Breast epithelium (tissue), 4 donors: ENCODE data around the gene MAD1L1. TPM values are rescaled to one million over a fixed set of nuclear protein-coding genes. Genes with fewer than 3 reads are reported as not detected.

Experiments used
- DNase-seq, 2 donors: peaks; one replicate each; pipeline ENCODE4 v3.0.0-alpha.2; 2019; ENCODE audit warnings: low spot score in 2 of 2
- H3K27ac ChIP-seq, 2 donors: fragments of 200-600 bp; sonication (generic) in 1 of 2; one replicate each; pipeline ENCODE4 v1.5.1; 2016 to 2019; ENCODE audit warnings: mild to moderate bottlenecking in 1 of 2
- H3K27me3 ChIP-seq, 2 donors: fragments of 200-600 bp; sonication (generic) in 1 of 2; one replicate each; pipeline versions ENCODE4 v1.5.1 to v1.6.0; 2017 to 2019; ENCODE audit warnings: control low read depth in 1 of 2, mild to moderate bottlenecking in 1 of 2
- H3K36me3 ChIP-seq: fragments of 200-600 bp; one replicate; pipeline ENCODE4 v1.5.1; 2019
- H3K4me1 ChIP-seq, 2 donors: fragments of 200-600 bp; sonication (generic); one replicate each; pipeline ENCODE4 v1.5.1; 2016 to 2019; ENCODE audit warnings: control low read depth in 1 of 2
- H3K4me3 ChIP-seq, 3 donors: fragments of 200-600 bp; sonication (generic); 1 replicate in 2 of 3; 2 replicates in 1 of 3; pipeline ENCODE4 v1.5.1; 2016 to 2019; ENCODE audit warnings: mild to moderate bottlenecking in 3 of 3, moderate library complexity in 2 of 3
- H3K9me3 ChIP-seq, 2 donors: fragments of 200-600 bp; sonication (generic) in 1 of 2; one replicate each; pipeline ENCODE4 v1.5.1; 2016 to 2019; ENCODE audit warnings: control low read depth in 1 of 2
- POLR2A ChIP-seq: fragments of 450-650 bp; IDR thresholded peaks from one replicate; pipeline ENCODE4 v1.6.1; 2016; ENCODE audit warnings: antibody characterized with exemption, mild to moderate bottlenecking, moderate library complexity
- POLR2AphosphoS5 ChIP-seq, 3 donors: sonication (generic); formaldehyde crosslinking; IDR thresholded peaks; one replicate each; pipeline ENCODE4 v1.6.1; 2017; ENCODE audit warnings: antibody characterized with exemption in 3 of 3
- intact Hi-C: fragments of 100-400 bp; cut with DNase I; formaldehyde crosslinking; loops from one replicate; pipeline ENCODE4 v1.15.1; 2023; ENCODE audit warnings: low total_unique reads
- total RNA-seq, 3 donors: library from RNA; depleted of rRNA; stranded (reverse); fragments of >200 nt; gene quantifications; one replicate each; pipeline ENCODE4 v1.1.0, GENCODE V29; 2016
- TF ChIP-seq, protein P1 (sequence below), 3 donors: fragments of 450-650 bp; IDR thresholded peaks; one replicate each; pipeline ENCODE4 v1.5.1; 2016 to 2017; ENCODE audit warnings: antibody characterized with exemption in 3 of 3, mild to moderate bottlenecking in 3 of 3, moderate library complexity in 3 of 3

The MAD1L1 gene
- 10 to 100 TPM; 27.7 to 33.9 (median 28.8) TPM for total RNA-seq

DNA sequence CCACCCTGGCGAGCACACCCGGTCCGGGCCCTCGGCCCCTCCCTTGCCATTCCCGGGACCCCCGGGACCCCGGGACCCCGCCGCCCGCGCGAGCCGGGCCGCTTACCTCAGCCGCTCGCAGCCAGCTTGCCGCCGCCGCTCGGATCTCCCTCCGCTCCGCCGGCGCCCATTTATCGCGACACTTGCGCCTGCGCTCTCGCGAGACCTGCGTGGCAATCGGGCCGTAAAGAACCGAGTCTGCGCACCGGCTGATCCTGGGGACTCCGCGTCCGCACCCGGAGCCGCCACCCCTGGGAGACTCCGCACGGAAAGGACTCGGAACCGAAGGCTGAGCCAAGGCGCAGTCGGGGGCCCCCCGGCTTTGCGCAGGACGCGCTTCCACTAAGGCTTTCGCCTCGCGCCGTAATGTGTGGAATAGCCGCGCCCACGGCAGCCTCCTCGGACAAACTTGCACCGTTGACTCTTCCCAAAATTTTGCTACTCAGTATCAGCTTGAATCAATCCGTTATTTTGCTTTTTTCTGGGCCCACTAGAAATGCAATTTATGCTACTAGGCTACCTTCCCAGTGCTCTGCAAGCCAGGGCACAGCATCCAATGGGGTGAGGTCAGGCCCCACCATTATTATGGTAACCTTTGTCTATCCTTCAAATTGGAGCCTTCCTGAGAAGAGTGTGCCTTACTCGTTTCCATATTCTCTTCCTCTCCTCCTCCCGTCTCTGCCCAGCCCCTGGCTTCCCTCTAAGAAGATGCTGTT, at the start of gene MAD1L1:
MAD1L1 (minus strand) TSS at position 180 of the 755 bp plus-strand sequence. CDS start 2,812 bp downstream, outside the sequence.
- Histone ChIP-seq H3K27ac (peak within 1 kb of the TSS; percentile 62 to 75), H3K9me3 (no peaks in the 10 kb centered on the region), H3K4me3 (peak within 1 kb of the TSS; percentile 72 to 100 (median 99)), H3K27me3 (no peaks in the 10 kb centered on the region), H3K36me3 (no peaks in the 10 kb centered on the region), H3K4me1 (peaks cover 6 to 11% of the 10 kb centered on the region in 2 donors)
- peak; percentile 78 to 90 for DNase-seq
- intact Hi-C loops, result no loop called here
- TF ChIP-seq POLR2A (no peak), POLR2AphosphoS5 (IDR thresholded peaks at IDR 0.05) (peak in 1 of 3 donors; percentile 49)
- TF ChIP-seq, protein P1, sequence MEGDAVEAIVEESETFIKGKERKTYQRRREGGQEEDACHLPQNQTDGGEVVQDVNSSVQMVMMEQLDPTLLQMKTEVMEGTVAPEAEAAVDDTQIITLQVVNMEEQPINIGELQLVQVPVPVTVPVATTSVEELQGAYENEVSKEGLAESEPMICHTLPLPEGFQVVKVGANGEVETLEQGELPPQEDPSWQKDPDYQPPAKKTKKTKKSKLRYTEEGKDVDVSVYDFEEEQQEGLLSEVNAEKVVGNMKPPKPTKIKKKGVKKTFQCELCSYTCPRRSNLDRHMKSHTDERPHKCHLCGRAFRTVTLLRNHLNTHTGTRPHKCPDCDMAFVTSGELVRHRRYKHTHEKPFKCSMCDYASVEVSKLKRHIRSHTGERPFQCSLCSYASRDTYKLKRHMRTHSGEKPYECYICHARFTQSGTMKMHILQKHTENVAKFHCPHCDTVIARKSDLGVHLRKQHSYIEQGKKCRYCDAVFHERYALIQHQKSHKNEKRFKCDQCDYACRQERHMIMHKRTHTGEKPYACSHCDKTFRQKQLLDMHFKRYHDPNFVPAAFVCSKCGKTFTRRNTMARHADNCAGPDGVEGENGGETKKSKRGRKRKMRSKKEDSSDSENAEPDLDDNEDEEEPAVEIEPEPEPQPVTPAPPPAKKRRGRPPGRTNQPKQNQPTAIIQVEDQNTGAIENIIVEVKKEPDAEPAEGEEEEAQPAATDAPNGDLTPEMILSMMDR (IDR thresholded peaks at IDR 0.05), result no peak

DNA sequence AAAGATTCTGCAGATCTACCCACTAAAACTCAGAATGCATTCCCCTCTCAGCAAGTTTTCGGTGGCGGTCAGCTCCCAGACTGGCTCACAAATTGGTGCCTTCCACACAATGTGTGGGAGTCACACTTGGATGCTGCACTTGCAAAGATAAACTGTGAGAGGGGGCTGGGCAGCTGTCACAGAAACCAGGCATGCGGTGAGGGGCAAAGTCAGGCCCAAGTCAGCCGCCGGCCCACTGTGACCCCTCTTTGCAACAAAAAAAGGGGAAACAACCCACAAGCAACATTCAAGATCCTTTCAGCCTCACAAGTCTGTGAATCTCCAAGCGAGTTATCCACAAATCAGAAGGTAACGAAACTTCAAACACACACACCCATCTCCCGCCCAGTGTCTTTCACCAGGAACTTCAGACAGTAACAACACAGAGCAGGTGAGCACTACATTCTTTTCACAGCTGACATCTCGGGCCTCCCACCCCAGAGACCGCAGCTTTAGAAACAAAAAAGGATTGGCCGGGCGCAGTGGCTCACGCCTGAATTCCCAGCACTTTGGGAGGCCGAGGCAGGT, 49.5 kb upstream of the MAD1L1 start:
- intact Hi-C loops, result loop anchor here (5.0 kb wide), 1 partner anchor 1845 kb away; no protein-coding TSS in a partner anchor
- H3K27ac ChIP-seq, result peak overlapping the region in 1 of 2 donors; percentile 79
- no peaks in the 10 kb centered on the region for H3K36me3 ChIP-seq
- no peaks in the 10 kb centered on the region for H3K4me1 ChIP-seq
- no peak for DNase-seq
- H3K27me3 ChIP-seq, result no peaks in the 10 kb centered on the region
- H3K4me3 ChIP-seq, result no peak overlapping the region
- TF ChIP-seq POLR2A (no peak), POLR2AphosphoS5 (IDR thresholded peaks at IDR 0.05) (no peak)
- TF ChIP-seq, protein P1 (IDR thresholded peaks at IDR 0.05), result no peak
- no peaks in the 10 kb centered on the region for H3K9me3 ChIP-seq

DNA sequence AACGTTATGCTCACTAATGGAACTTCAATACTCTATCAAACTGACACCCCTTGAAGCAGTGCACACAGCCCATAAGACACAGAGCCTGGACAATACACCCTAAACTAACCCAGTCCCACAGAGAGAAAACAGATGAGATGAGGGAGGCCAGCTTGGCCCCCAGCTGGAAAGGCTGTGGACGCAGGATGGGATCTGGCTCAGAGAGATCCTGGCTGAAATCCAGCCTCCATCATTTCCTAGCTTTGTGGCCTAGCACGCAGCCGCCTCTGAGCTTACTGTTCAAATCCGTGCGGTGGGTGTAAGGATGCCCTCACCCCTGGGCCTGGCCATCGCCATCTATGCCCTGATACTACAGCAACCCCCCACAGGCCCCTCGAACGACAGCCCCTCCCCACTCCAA, 48.8 kb upstream of the MAD1L1 start:
- H3K36me3 ChIP-seq, result no peaks in the 10 kb centered on the region
- no peaks in the 10 kb centered on the region for H3K9me3 ChIP-seq
- H3K4me3 ChIP-seq, result no peak overlapping the region
- no peak for DNase-seq
- no peak for TF ChIP-seq POLR2AphosphoS5 (IDR thresholded peaks at IDR 0.05)
- TF ChIP-seq, protein P1 (IDR thresholded peaks at IDR 0.05), result no peak
- no peak for TF ChIP-seq POLR2A
- no peaks in the 10 kb centered on the region for H3K27me3 ChIP-seq
- intact Hi-C loops, result loop anchor here (5.0 kb wide), 1 partner anchor 1846 kb away; no protein-coding TSS in a partner anchor
- no peaks in the 10 kb centered on the region for H3K4me1 ChIP-seq
- H3K27ac ChIP-seq, result peak overlapping the region in 1 of 2 donors; percentile 79

DNA sequence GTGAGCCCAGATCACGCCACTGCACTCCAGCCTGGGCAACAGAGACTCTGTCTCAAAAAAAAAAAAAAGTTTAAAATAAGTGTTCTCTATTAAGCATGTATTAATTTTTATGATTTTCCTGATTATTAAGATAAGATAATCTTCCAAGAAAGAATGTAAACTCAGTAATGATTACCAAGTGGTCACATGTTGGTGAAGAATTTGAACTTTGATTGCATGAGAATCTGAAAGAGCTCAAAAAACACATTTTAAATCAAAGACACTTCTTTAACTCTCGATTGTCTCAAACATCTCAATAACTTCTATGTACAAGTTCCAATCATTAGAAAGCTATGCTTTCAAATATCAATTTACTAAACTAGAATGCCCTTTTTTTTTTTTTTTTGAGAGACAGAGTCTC, 47.7 kb upstream of the MAD1L1 start:
- intact Hi-C loops, result loop anchor here (5.0 kb wide), 1 partner anchor 1847 kb away; no protein-coding TSS in a partner anchor
- Histone ChIP-seq H3K27ac (no peak overlapping the region), H3K9me3 (no peaks in the 10 kb centered on the region), H3K36me3 (no peaks in the 10 kb centered on the region), H3K27me3 (no peaks in the 10 kb centered on the region), H3K4me1 (no peaks in the 10 kb centered on the region), H3K4me3 (no peak overlapping the region)
- DNase-seq, result no peak
- no peak for TF ChIP-seq POLR2AphosphoS5 (IDR thresholded peaks at IDR 0.05)

DNA sequence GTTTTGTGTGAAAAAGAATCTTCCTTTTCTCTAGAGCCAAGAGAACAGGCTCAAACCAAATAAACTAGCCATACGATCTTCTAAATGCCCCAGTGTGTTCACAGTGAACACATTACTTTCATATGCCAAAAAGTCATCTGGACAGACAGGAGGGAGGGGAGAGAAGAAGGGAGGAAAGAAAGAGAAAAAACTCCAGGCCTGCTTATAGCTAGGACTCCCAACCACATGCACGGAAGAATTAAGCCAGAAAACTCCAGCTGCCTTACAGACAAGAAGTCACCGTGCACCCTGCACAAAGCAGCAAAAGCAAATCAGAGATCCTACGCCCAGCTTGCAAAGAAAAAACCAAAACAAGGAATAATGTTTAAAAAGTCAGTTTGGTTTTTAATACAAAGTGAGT, 47.2 kb upstream of the MAD1L1 start:
- Histone ChIP-seq H3K27me3 (no peaks in the 10 kb centered on the region), H3K36me3 (no peaks in the 10 kb centered on the region), H3K9me3 (no peaks in the 10 kb centered on the region), H3K27ac (no peak overlapping the region), H3K4me3 (no peak overlapping the region), H3K4me1 (no peaks in the 10 kb centered on the region)
- intact Hi-C loops, result loop anchor here (5.0 kb wide), 1 partner anchor 1847 kb away; no protein-coding TSS in a partner anchor
- no peak for DNase-seq
- TF ChIP-seq POLR2AphosphoS5 (IDR thresholded peaks at IDR 0.05) (no peak), POLR2A (no peak)
- TF ChIP-seq, protein P1 (IDR thresholded peaks at IDR 0.05), result no peak
